Measurements from ENCODE around the gene TRAM2.

Gene TRAM2

GRCh38 chr6:52576054-52576391, 837 bp downstream of the TRAM2 start:
- no peak for DNase-seq (ENCODE audit: low spot score)
- H2BK120ac ChIP-seq (ENCODE audit: low read depth, low read length): no peak overlapping the region
- no peak overlapping the region for H3K14ac ChIP-seq (ENCODE audit: low read length)
- no peak overlapping the region for H2BK12ac ChIP-seq (ENCODE audit: low read length)
- peaks cover 1 to 2% of the 10 kb centered on the region in 2 donors for H3K9me3 ChIP-seq (replicated peaks in 1 of 2; ENCODE audit: control insufficient read depth in 2 of 2, insufficient read depth in 1 of 2, low read depth in 1 of 2, low read length in 2 of 2)
- peak overlapping the region; percentile 67 for H2AK5ac ChIP-seq (ENCODE audit: low read depth, low read length)
- WGBS, 2 donors (ENCODE audit: extremely low coverage in 2 of 2, insufficient read length in 2 of 2, insufficient replicate concordance in 1 of 2): no CpG with 5 or more reads among the region's 8 CpGs
- H4K8ac ChIP-seq (ENCODE audit: low read depth, low read length): no peak overlapping the region
- peaks cover 27 to 32% of the 10 kb centered on the region in 2 donors for H3K4me1 ChIP-seq (ENCODE audit: control insufficient read depth in 2 of 2, insufficient read depth in 1 of 2, low read depth in 1 of 2, low read length in 2 of 2)
- no peak overlapping the region for H2AFZ ChIP-seq (ENCODE audit: low read length)
- no peak overlapping the region for H3K9ac ChIP-seq (ENCODE audit: low read depth, low read length, poor library complexity)
- H2BK15ac ChIP-seq (ENCODE audit: low read length): no peak overlapping the region
- no peaks in the 10 kb centered on the region for H3K27me3 ChIP-seq (ENCODE audit: control insufficient read depth in 3 of 3, insufficient read depth in 3 of 3, low read depth in 1 of 3, low read length in 3 of 3)
- no peak overlapping the region for H3K4ac ChIP-seq (ENCODE audit: low read length)
- H3K36me3 ChIP-seq (replicated peaks in 1 of 2; ENCODE audit: control insufficient read depth in 2 of 2, insufficient read depth in 2 of 2, low read length in 2 of 2): peaks cover 0 to 5% of the 10 kb centered on the region in 2 donors
- no peak overlapping the region for H3K23ac ChIP-seq (ENCODE audit: low read depth, low read length, poor library complexity)
- peak overlapping the region; percentile 85 for H3K4me2 ChIP-seq (ENCODE audit: insufficient read depth, low read length, poor library complexity, severe bottlenecking)
- peak overlapping the region; percentile 93 for H3K18ac ChIP-seq (ENCODE audit: low read length)
- no peak overlapping the region for H4K91ac ChIP-seq (ENCODE audit: low read depth, low read length, poor library complexity)
- H3K79me1 ChIP-seq (ENCODE audit: low read depth, low read length): peaks cover 2% of the 10 kb centered on the region
- no peak overlapping the region for H3K27ac ChIP-seq (replicated peaks; ENCODE audit: low read length)
- peak overlapping the region; percentile 65 to 89 for H3K4me3 ChIP-seq (ENCODE audit: low read length in 2 of 2)
- H2BK5ac ChIP-seq (ENCODE audit: low read length): no peak overlapping the region

- Histone ChIP-seq H2AFZ (ENCODE audit: low read length) (no peak overlapping the region), H4K91ac (ENCODE audit: low read depth, low read length, poor library complexity) (no peak overlapping the region), H2BK5ac (ENCODE audit: low read length) (no peak overlapping the region), H3K4me3 (ENCODE audit: low read length in 2 of 2) (peak overlapping the region in 1 of 2 donors; percentile 23), H2BK15ac (ENCODE audit: low read length) (no peak overlapping the region), H3K4me2 (ENCODE audit: insufficient read depth, low read length, poor library complexity, severe bottlenecking) (no peak overlapping the region), H3K4ac (ENCODE audit: low read length) (no peak overlapping the region), H3K27ac (replicated peaks; ENCODE audit: low read length) (no peak overlapping the region), H2BK120ac (ENCODE audit: low read depth, low read length) (no peak overlapping the region), H3K14ac (ENCODE audit: low read length) (no peak overlapping the region), H3K23ac (ENCODE audit: low read depth, low read length, poor library complexity) (no peak overlapping the region), H2BK12ac (ENCODE audit: low read length) (no peak overlapping the region), H3K9me3 (replicated peaks in 1 of 2; ENCODE audit: control insufficient read depth in 2 of 2, insufficient read depth in 1 of 2, low read depth in 1 of 2, low read length in 2 of 2) (peaks cover 1 to 2% of the 10 kb centered on the region in 2 donors), H4K8ac (ENCODE audit: low read depth, low read length) (no peak overlapping the region), H3K9ac (ENCODE audit: low read depth, low read length, poor library complexity) (no peak overlapping the region), H3K18ac (ENCODE audit: low read length) (no peak overlapping the region), H3K4me1 (ENCODE audit: control insufficient read depth in 2 of 2, insufficient read depth in 1 of 2, low read depth in 1 of 2, low read length in 2 of 2) (peaks cover 31 to 32% of the 10 kb centered on the region in 2 donors), H3K27me3 (ENCODE audit: control insufficient read depth in 3 of 3, insufficient read depth in 3 of 3, low read depth in 1 of 3, low read length in 3 of 3) (no peaks in the 10 kb centered on the region), H3K79me1 (ENCODE audit: low read depth, low read length) (peaks cover 2% of the 10 kb centered on the region), H2AK5ac (ENCODE audit: low read depth, low read length) (peak overlapping the region; percentile 67), H3K36me3 (replicated peaks in 1 of 2; ENCODE audit: control insufficient read depth in 2 of 2, insufficient read depth in 2 of 2, low read length in 2 of 2) (peaks cover 0 to 5% of the 10 kb centered on the region in 2 donors)
- whole genome bisulfite sequencing, 2 donors (ENCODE audit: extremely low coverage in 2 of 2, insufficient read length in 2 of 2, insufficient replicate concordance in 1 of 2): no CpG with 5 or more reads among the region's 10 CpGs
- no peak for DNase-seq (ENCODE audit: low spot score)
Observed at GRCh38 chr6:52575502-52575892, 1.4 kb downstream of the TRAM2 start.

GRCh38 chr6:52574709-52575501, 2.0 kb downstream of the TRAM2 start:
- Histone ChIP-seq H4K8ac (ENCODE audit: low read depth, low read length) (no peak overlapping the region), H3K4ac (ENCODE audit: low read length) (no peak overlapping the region), H3K27ac (replicated peaks; ENCODE audit: low read length) (no peak overlapping the region), H3K9ac (ENCODE audit: low read depth, low read length, poor library complexity) (no peak overlapping the region), H3K27me3 (ENCODE audit: control insufficient read depth in 3 of 3, insufficient read depth in 3 of 3, low read depth in 1 of 3, low read length in 3 of 3) (no peaks in the 10 kb centered on the region), H2BK15ac (ENCODE audit: low read length) (no peak overlapping the region), H2AFZ (ENCODE audit: low read length) (no peak overlapping the region), H3K23ac (ENCODE audit: low read depth, low read length, poor library complexity) (no peak overlapping the region), H2BK120ac (ENCODE audit: low read depth, low read length) (no peak overlapping the region), H2BK12ac (ENCODE audit: low read length) (no peak overlapping the region), H2AK5ac (ENCODE audit: low read depth, low read length) (no peak overlapping the region), H2BK5ac (ENCODE audit: low read length) (peak overlapping the region; percentile 13), H3K36me3 (replicated peaks in 1 of 2; ENCODE audit: control insufficient read depth in 2 of 2, insufficient read depth in 2 of 2, low read length in 2 of 2) (peaks cover 0 to 5% of the 10 kb centered on the region in 2 donors), H3K9me3 (replicated peaks in 1 of 2; ENCODE audit: control insufficient read depth in 2 of 2, insufficient read depth in 1 of 2, low read depth in 1 of 2, low read length in 2 of 2) (peaks cover 1 to 2% of the 10 kb centered on the region in 2 donors), H3K4me3 (ENCODE audit: low read length in 2 of 2) (no peak overlapping the region), H4K91ac (ENCODE audit: low read depth, low read length, poor library complexity) (no peak overlapping the region), H3K4me1 (ENCODE audit: control insufficient read depth in 2 of 2, insufficient read depth in 1 of 2, low read depth in 1 of 2, low read length in 2 of 2) (peaks cover 34 to 35% of the 10 kb centered on the region in 2 donors), H3K18ac (ENCODE audit: low read length) (no peak overlapping the region), H3K79me1 (ENCODE audit: low read depth, low read length) (peaks cover 2% of the 10 kb centered on the region), H3K4me2 (ENCODE audit: insufficient read depth, low read length, poor library complexity, severe bottlenecking) (no peak overlapping the region), H3K14ac (ENCODE audit: low read length) (no peak overlapping the region)
- no peak for DNase-seq (ENCODE audit: low spot score)
- no CpG with 5 or more reads among the region's 13 CpGs for WGBS, 2 donors (ENCODE audit: extremely low coverage in 2 of 2, insufficient read length in 2 of 2, insufficient replicate concordance in 1 of 2)

- H3K36me3 ChIP-seq (replicated peaks in 1 of 2; ENCODE audit: control insufficient read depth in 2 of 2, insufficient read depth in 2 of 2, low read length in 2 of 2): no peaks in the 10 kb centered on the region
- peak; percentile 63 for DNase-seq (ENCODE audit: low spot score)
- H3K23ac ChIP-seq (ENCODE audit: low read depth, low read length, poor library complexity): no peak overlapping the region
- H3K18ac ChIP-seq (ENCODE audit: low read length): peak overlapping the region; percentile 6
- H3K4ac ChIP-seq (ENCODE audit: low read length): no peak overlapping the region
- H3K9ac ChIP-seq (ENCODE audit: low read depth, low read length, poor library complexity): no peak overlapping the region
- H3K4me2 ChIP-seq (ENCODE audit: insufficient read depth, low read length, poor library complexity, severe bottlenecking): peak overlapping the region; percentile 29
- no peak overlapping the region for H2AK5ac ChIP-seq (ENCODE audit: low read depth, low read length)
- H2AFZ ChIP-seq (ENCODE audit: low read length): no peak overlapping the region
- H3K9me3 ChIP-seq (replicated peaks in 1 of 2; ENCODE audit: control insufficient read depth in 2 of 2, insufficient read depth in 1 of 2, low read depth in 1 of 2, low read length in 2 of 2): peaks cover 0 to 2% of the 10 kb centered on the region in 2 donors
- no peak overlapping the region for H3K14ac ChIP-seq (ENCODE audit: low read length)
- WGBS, 2 donors (ENCODE audit: extremely low coverage in 2 of 2, insufficient read length in 2 of 2, insufficient replicate concordance in 1 of 2): no CpG with 5 or more reads among the region's 2 CpGs
- no peak overlapping the region for H2BK15ac ChIP-seq (ENCODE audit: low read length)
- H3K27ac ChIP-seq (replicated peaks; ENCODE audit: low read length): peak overlapping the region; percentile 64
- no peak overlapping the region for H4K8ac ChIP-seq (ENCODE audit: low read depth, low read length)
- H2BK120ac ChIP-seq (ENCODE audit: low read depth, low read length): peak overlapping the region; percentile 14
- peaks cover 2% of the 10 kb centered on the region for H3K79me1 ChIP-seq (ENCODE audit: low read depth, low read length)
- no peak overlapping the region for H2BK5ac ChIP-seq (ENCODE audit: low read length)
- peaks cover 36 to 39% of the 10 kb centered on the region in 2 donors for H3K4me1 ChIP-seq (ENCODE audit: control insufficient read depth in 2 of 2, insufficient read depth in 1 of 2, low read depth in 1 of 2, low read length in 2 of 2)
- H3K4me3 ChIP-seq (ENCODE audit: low read length in 2 of 2): no peak overlapping the region
- H2BK12ac ChIP-seq (ENCODE audit: low read length): no peak overlapping the region
- H3K27me3 ChIP-seq (ENCODE audit: control insufficient read depth in 3 of 3, insufficient read depth in 3 of 3, low read depth in 1 of 3, low read length in 3 of 3): no peaks in the 10 kb centered on the region
- no peak overlapping the region for H4K91ac ChIP-seq (ENCODE audit: low read depth, low read length, poor library complexity)
Observed at GRCh38 chr6:52573295-52573694, 3.6 kb downstream of the TRAM2 start.
